ENCODE data around the gene C2CD4C. TPM values are rescaled to one million over a fixed set of nuclear protein-coding genes. Genes with fewer than 3 reads are reported as not detected.

C2CD4C gene
- total RNA-seq, 1 experiment from 2014 or later, result 14.6 TPM

DNA sequence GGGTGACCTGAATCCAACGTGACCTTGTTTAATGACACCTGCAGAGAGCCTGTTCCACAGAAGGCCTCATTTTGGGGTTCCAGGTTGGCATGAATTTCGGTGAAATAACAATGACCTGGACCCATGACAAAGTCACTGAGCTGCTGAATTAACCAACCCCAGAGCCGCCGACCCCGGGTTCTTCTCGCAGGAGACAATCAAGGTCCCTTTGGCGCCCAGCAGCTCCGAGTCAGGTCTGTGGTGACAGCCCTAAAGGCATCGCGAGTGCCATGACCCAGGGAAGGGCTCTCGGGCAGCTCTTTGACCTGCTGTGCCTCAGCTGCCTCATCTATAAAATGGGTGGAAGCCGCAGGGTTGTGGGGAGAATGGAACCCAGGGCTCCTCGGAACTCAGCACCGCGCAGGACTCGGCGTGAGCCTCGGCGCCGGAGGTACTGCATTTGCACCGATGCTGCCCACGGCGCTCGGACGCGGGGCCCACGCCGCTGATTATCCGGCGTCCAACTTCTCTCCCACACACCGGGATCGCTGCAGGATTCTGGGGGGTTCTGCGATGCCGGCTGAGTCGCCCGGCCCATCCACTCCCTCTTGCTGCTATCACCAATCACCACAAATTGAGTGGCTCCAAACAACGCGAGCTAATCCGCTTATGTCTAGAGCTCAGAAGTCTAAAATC, 46.2 kb upstream of the C2CD4C start:
- Histone ChIP-seq H4K8ac (replicated peaks; ENCODE audit: insufficient read length, low read depth, low read length) (no peak overlapping the region), H2AK5ac (ENCODE audit: insufficient read length, low read length) (no peak overlapping the region), H3K4ac (ENCODE audit: low read depth, low read length) (no peak overlapping the region), H3K23ac (ENCODE audit: insufficient read length, low read depth, low read length) (no peak overlapping the region), H2BK5ac (ENCODE audit: insufficient read length, low read length) (no peak overlapping the region), H2AFZ (ENCODE audit: low read length) (no peak overlapping the region), H2BK15ac (ENCODE audit: low read depth, low read length) (no peak overlapping the region), H3K27ac (ENCODE audit: insufficient read length, low read depth, low read length) (no peak overlapping the region), H3K4me1 (ENCODE audit: insufficient read depth, low read length) (no peaks in the 10 kb centered on the region), H3K9ac (ENCODE audit: extremely low read depth, insufficient read length, low read length) (no peak overlapping the region), H3K18ac (ENCODE audit: insufficient read length, low read depth, low read length) (no peak overlapping the region), H4K91ac (ENCODE audit: insufficient read length, low read depth, low read length) (no peak overlapping the region), H2BK12ac (ENCODE audit: insufficient read length, low read depth, low read length) (no peak overlapping the region), H3K79me1 (ENCODE audit: insufficient read depth, low read depth, low read length, poor library complexity, severe bottlenecking) (no peaks in the 10 kb centered on the region), H3K14ac (ENCODE audit: insufficient read depth, low read length) (no peak overlapping the region; the same call in 1 of the 2 replicates), H2BK20ac (ENCODE audit: low read depth, low read length, poor library complexity, severe bottlenecking) (no peak overlapping the region), H4K20me1 (ENCODE audit: control insufficient read depth, insufficient read depth, insufficient read length) (no peaks in the 10 kb centered on the region), H3K9me3 (ENCODE audit: control insufficient read depth, low read depth, low read length) (no peaks in the 10 kb centered on the region), H4K5ac (ENCODE audit: insufficient read length, low read depth, low read length) (no peak overlapping the region), H3K4me2 (ENCODE audit: insufficient read depth, insufficient read length, low read length) (no peak overlapping the region), H3K79me2 (ENCODE audit: insufficient read depth, low read length) (no peaks in the 10 kb centered on the region), H3K27me3 (ENCODE audit: insufficient read depth, low read length) (no peaks in the 10 kb centered on the region; the same call in 1 of the 2 replicates), H2BK120ac (ENCODE audit: low read depth, low read length, poor library complexity, severe bottlenecking) (no peak overlapping the region), H3K23me2 (ENCODE audit: insufficient read length, low read depth, low read length, poor library complexity, severe bottlenecking) (peaks cover 3% of the 10 kb centered on the region), H3K56ac (ENCODE audit: insufficient read length, low read depth, low read length) (no peak overlapping the region), H3T11ph (ENCODE audit: low read length) (no peak overlapping the region)
- DNase-seq, result no peak
- WGBS (ENCODE audit: extremely low coverage, insufficient read length, low lambda C conversion rate), result no CpG with 5 or more reads among the region's 39 CpGs
- Mint-ChIP-seq H3K27ac (no peak overlapping the region; a peak in 1 of 7 replicates), H3K36me3 (ENCODE audit: insufficient read depth in 1 of 3, low read depth in 3 of 3) (peaks cover 4 to 17% (median 14%) of the 10 kb centered on the region in 3 experiments; a peak in 6 of 7 replicates), H3K27me3 (ENCODE audit: low read depth) (peaks cover 20% of the 10 kb centered on the region), H3K9me3 (peaks cover 18 to 25% of the 10 kb centered on the region in 2 experiments), H3K4me3 (no peak overlapping the region; a peak in 1 of 5 replicates), H3K4me1 (peaks cover 4 to 5% of the 10 kb centered on the region in 2 experiments; a peak in 3 of 4 replicates)
- TF ChIP-seq CTCF (conservative IDR thresholded peaks at IDR 0.05), result no peak
